ENCODE data around the gene LDHAL6B.

Gene LDHAL6B

DNA sequence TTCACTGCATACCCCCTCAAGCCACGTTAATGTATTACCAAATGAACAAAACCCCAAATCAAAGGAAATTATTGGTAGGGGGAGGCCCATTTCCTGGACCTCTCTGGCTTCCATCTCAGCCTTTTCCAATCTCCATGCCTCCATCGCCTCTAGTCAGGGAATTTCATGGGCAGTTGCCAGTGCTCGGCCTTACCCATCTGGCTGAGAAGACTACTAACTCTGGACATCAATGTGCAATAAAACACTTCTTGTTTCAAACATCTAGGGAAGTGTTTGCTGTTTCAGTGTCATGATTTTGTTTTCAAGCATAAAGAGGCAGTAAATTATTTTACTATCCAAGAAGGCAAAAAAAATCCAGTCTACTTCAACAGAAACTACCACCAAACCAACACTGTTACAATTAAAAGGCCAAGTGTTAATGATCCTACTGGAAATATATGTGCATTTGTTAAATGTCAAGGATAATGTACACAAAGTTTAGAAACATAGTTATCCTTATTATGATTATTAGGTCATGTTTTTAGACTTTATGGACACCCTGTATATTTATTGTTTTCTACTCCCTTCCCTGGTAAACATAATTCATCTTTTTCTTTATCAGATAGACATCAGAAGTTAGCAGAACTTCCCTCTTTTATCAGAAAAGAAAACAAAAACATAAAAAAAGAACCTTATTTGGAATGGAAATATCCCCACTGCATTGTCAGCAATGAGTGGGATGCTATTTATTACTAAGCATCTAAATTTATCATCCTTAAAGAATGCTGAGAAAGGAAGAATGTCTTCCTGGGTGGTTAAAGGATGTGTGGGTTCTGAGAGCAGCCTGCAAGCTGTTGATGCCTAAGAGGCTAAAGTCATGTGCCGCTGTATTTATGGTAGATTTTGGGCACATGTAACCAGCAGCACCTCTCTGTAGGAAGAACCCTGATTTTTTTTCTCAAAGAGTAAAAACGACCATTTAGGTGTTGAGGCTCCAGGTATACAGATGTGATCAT, 15.2 kb downstream of the LDHAL6B start:
- DNase-seq: no peak

DNA sequence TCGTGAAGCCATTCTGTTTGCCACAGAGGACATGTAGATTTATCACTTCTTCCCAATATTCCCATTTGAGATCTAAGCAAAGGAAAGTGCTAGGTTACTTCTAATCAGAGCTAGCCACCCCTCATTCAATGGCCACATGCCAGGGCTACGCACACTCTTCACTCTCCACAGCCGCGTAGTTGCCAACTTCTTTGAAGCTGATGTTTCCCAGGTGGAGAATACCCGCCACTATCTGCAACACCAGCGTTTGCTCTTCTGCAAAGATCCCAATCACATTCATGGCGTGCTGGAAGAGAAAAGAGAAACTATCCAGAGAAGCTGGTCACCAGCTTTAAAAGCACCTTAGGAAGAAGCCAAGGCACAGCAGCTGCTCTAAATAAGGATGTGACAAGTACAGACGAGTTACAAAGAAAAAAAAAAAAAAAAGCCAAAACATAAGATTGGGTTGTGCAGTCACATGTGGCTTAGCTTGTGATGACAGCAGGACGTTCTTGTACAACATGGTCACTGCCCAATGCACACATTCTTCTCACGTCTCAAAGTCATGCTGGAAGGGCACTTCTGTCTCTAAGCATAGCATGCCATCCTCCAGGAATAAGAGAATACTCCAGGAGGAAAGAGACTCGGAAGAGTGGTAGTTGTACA, 16.4 kb downstream of the LDHAL6B start:
- DNase-seq: no peak

DNA sequence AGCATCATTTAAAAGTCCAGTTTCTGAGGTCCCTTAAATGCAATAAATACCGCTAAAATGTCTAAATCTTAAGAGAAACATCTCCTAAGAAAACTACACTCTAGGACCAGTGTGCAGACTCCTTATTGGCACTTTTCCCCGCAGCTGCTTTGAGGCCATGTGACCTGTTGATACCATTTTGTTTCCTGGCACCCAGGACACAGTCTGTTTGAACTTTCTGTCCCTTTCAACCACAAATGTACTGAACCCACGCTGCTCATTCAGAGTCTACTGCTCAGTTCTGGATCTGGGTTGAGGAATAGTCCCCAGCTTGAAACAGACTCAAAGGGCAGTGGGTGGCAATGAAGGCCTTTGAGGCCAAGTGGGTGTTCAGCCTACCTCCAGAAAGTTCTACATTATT, 17.1 kb downstream of the LDHAL6B start:
- no peak for DNase-seq

GRCh38 chr15:59224474-59224873, 17.8 kb downstream of the LDHAL6B start:
- DNase-seq: no peak

- DNase-seq: no peak
Observed at GRCh38 chr15:59227021-59227420, 20.4 kb downstream of the LDHAL6B start.

DNA sequence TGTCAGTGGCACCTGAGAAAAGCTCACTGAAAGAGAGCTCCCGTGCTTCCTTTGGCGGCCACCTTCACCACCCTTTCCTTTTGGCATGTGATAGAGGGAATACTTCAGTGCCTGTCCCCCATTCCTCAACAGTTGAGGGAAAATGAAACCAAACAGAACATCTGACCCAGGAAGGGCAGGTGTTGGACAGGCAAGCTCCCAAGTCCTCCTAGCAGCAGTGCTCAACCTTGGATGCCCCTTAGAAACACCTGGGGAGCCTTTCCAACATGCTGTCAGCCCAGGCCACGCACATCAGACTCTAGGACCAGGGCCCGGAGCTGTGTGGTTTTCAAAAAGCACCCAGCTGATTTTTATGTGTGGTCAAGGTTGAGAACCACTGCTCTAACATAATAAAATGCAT, 22.4 kb downstream of the LDHAL6B start:
- DNase-seq: no peak

- no peak for DNase-seq
Observed at GRCh38 chr15:59229453-59229852, 22.8 kb downstream of the LDHAL6B start.

- peak; percentile 13 for DNase-seq
Observed at GRCh38 chr15:59230531-59231055, 23.9 kb downstream of the LDHAL6B start.

DNA sequence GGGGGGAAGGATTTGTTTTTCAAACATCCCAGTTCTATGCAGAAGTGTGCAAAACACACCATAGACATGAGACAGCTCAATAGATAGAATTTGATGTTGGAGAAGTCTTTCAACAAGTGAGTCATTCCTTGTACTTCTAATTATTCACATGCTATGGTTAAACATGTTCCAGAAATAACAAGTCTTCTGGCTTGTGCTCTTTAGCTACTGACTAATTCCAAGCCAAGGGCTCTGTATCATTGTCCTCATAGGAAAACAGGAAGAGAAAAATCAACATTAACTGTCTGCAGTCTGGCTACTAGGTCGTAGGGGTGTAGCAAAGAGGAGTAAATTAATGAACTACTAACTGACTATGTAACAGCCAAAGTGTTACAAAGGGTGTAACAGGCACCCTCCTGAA, 25.8 kb downstream of the LDHAL6B start:
- DNase-seq: no peak

DNA sequence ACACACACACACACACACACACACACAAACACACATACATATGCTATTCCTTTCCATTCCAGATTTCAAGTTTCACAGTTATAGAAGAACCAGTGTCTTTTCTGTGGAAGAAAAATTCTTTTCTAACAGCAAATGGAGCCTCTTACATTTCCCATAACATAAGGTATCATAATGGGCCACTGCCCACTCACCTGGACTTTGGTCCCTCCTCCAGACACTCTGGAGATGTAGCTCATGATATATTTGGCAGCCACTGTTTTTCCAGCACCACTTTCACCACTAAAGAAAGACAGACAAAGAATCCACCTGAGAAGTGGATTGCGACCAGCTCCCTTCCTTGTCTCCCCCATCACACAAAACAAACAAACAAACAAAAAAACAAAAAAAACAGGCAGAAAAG, 29.8 kb downstream of the LDHAL6B start:
- no peak for DNase-seq

DNA sequence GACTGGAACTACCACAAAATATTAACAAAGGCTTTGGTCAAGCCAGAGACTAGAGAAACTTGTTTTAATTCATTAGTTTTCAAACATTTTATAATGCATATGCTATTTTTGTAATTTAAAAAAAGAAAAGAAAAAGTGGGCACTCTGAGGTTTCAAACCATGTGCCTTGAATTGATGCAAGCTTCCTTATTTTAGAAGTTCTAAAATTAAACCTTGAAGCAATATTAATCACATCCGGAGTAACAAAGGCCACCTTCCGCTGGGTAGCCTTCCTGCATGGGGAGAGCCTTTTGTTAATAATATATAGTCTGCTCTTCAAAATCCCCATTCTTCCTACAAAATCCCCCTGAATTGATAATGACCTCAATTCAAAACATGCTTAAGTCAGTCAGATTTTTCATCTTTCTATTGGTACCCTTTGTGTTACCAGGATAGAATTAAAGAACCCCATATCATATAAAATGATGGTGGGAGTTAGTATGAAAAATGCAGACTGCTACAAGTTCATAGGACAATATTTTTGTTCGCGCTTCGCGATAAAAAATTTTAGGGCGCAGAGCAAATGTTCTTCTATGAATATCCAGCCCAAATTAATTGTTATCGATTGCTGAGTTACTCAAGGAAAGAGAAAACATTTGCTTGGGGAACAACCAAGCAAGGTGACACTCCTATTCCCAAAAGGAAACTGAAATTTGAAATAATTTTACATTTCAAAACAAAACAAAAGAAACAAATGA, 30.6 kb downstream of the LDHAL6B start:
- no peak for DNase-seq

DNA sequence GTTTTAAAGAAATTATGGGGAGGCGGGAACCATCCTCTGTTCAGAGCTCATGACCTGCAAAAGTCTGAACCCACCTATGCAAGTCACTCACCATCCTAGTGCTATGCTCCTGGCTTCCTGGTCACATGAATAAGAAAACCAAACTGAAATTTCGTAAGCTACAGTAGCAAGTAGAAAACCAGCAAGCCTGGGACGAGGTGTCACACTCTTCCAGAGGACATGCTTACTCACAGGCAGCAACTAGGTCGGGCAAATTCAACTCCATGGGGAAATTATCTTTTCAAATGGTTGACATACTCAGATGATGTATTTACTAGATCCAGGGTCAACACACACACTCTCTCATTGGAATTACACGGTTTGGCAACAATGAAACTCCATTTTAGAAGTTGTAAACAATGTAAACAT, 31.3 kb downstream of the LDHAL6B start:
- no peak for DNase-seq

GRCh38 chr15:59240036-59240435, 33.4 kb downstream of the LDHAL6B start:
- no peak for DNase-seq

- no peak for DNase-seq
Observed at GRCh38 chr15:59242649-59243048, 36.0 kb downstream of the LDHAL6B start.

DNA sequence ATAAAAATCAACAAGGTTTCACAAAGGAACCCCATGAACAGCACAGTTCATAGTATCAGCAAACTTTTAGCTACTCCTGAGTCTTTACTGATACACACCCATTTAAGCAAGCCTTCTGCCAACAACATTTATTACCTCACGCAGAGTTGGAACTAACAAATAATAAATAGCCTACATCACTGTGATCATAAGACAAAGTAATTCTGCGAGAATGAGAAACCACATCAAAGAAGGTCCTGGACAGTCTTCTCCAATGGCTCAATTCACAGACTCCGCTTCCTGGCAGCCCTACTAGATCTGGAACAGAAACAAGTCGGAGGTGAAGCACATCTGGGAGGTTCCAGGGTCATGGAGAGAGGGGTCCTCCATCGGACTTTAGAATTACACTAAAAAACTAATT, 37.0 kb downstream of the LDHAL6B start:
- DNase-seq: no peak

DNA sequence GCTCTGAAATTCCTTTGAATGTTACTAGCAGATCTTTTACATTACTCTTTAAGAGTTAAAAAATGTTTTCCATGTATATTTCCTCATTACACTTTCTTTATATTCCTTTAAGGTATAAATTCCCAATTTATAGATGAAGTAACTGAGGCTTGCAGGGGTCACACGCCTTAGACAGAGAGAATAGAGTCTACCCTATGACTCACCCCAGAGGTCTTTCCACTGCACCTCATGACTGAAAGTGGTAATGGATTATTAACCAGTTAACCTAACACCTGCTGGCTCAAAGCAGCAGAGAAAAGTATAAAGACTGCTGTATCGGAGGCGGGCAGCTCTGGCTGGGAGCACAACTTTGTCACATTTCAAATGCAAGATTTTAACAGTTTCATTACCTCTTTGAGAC, 37.7 kb downstream of the LDHAL6B start:
- DNase-seq: no peak

DNA sequence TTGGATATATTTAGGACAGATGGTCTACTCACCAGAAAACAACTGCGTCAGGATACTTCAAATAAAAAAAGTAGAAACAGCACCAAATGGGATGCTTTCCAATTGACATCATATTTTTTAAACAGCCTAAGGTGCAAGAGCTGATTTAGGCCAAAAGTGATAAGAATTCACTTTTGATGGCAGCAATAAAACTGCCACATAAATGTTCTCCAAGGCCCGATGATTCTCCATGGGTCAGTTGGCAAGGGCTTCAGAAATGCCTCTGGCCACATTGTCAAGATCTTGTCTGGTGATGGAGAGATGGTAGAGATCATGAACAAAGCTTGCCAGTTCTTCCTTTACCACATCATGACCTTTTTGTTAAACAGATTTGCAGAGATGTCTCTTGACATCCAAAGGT, 38.9 kb downstream of the LDHAL6B start:
- no peak for DNase-seq

- no peak for DNase-seq
Observed at GRCh38 chr15:59247364-59247763, 40.7 kb downstream of the LDHAL6B start.

GRCh38 chr15:59249816-59250215, 43.2 kb downstream of the LDHAL6B start:
- no peak for DNase-seq

GRCh38 chr15:59250249-59250648, 43.6 kb downstream of the LDHAL6B start:
- no peak for DNase-seq

GRCh38 chr15:59251001-59251845, 44.6 kb downstream of the LDHAL6B start:
- DNase-seq: no peak

DNA sequence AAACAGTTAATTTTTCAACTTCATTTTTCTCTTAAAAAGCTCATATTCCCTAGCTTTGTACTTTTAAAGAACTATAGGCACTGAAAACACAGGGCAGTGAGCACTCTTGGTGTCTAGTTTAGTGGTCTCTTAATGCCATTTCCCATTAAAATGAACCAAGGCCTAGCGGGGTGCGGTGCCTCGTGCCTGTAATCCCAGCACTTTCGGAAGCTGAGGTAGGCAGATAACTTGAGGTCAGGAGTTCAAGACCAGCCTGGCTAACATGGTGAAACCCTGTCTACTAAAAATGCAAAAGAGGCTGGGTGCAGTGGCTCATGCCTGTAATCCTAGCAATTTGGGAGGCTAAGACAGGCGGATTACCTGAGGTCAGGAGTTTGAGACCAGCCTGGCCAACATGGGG, 45.5 kb downstream of the LDHAL6B start:
- no peak for DNase-seq
